HUES6 (cell line): ENCODE measurements around the gene MITF.
"Not testable (repeated sequence)": the region's sequence is repeated elsewhere in the genome, so short reads cannot be mapped to it uniquely, and the experiment has no call there.

Experiments used
- H3K27ac ChIP-seq: 2 replicates; pipeline ENCODE4 v1.7.0; 2013; ENCODE audit warnings: low read depth, mild to moderate bottlenecking, low read length, inconsistent platforms
- H3K27me3 ChIP-seq: 2 replicates; pipeline ENCODE4 v1.6.1; 2013; ENCODE audit warnings: low read length; ENCODE audit not compliant: control insufficient read depth, insufficient read depth
- H3K36me3 ChIP-seq: 2 replicates; pipeline ENCODE4 v1.6.1; 2013; ENCODE audit warnings: low read length; ENCODE audit not compliant: control insufficient read depth, insufficient read depth
- H3K4me1 ChIP-seq: 2 replicates; pipeline ENCODE4 v1.6.1; 2013; ENCODE audit warnings: low read length; ENCODE audit not compliant: control insufficient read depth, insufficient read depth
- H3K4me3 ChIP-seq: 2 replicates; pipeline ENCODE4 v1.5.1; 2013; ENCODE audit warnings: low read depth, low read length
- H3K9ac ChIP-seq: one replicate; pipeline ENCODE4 v1.6.1; 2013; ENCODE audit warnings: mild to moderate bottlenecking, low read length
- H3K9me3 ChIP-seq: 2 replicates; pipeline ENCODE4 v1.6.1; 2013; ENCODE audit warnings: low read depth, low read length; ENCODE audit not compliant: control insufficient read depth, insufficient read depth

Gene MITF

GRCh38 chr3:69915726-69916125, 176.5 kb downstream of the MITF start:
- no peaks in the 10 kb centered on the region for H3K36me3 ChIP-seq
- H3K4me1 ChIP-seq, result no peaks in the 10 kb centered on the region
- H3K27ac ChIP-seq, result no peak overlapping the region

GRCh38 chr3:69920009-69920408, 180.7 kb downstream of the MITF start:
- not testable (repeated sequence) for H3K4me3 ChIP-seq, H3K9me3 ChIP-seq, H3K9ac ChIP-seq, H3K36me3 ChIP-seq, H3K27ac ChIP-seq, H3K4me1 ChIP-seq, H3K27me3 ChIP-seq

More at GRCh38 chr3:69915726-69916125, 176.5 kb downstream of the MITF start:
- Histone ChIP-seq H3K9me3 (peaks cover 5% of the 10 kb centered on the region), H3K27me3 (no peaks in the 10 kb centered on the region), H3K9ac (no peak overlapping the region), H3K4me3 (no peak overlapping the region)

- H3K9ac ChIP-seq, result no peak overlapping the region
- H3K36me3 ChIP-seq, result no peaks in the 10 kb centered on the region
- no peaks in the 10 kb centered on the region for H3K9me3 ChIP-seq
- no peaks in the 10 kb centered on the region for H3K27me3 ChIP-seq
- no peak overlapping the region for H3K27ac ChIP-seq
- H3K4me3 ChIP-seq, result no peak overlapping the region
- H3K4me1 ChIP-seq, result no peaks in the 10 kb centered on the region
Measured at GRCh38 chr3:69921651-69922050, 182.4 kb downstream of the MITF start.

- H3K9ac ChIP-seq, result no peak overlapping the region
- no peaks in the 10 kb centered on the region for H3K27me3 ChIP-seq
- H3K27ac ChIP-seq, result no peak overlapping the region
- H3K4me3 ChIP-seq, result no peak overlapping the region
- no peaks in the 10 kb centered on the region for H3K4me1 ChIP-seq
- no peaks in the 10 kb centered on the region for H3K36me3 ChIP-seq
- H3K9me3 ChIP-seq, result no peaks in the 10 kb centered on the region
Measured at GRCh38 chr3:69922521-69923000, 183.3 kb downstream of the MITF start.

GRCh38 chr3:69925506-69925905, 186.2 kb downstream of the MITF start:
- Histone ChIP-seq H3K4me1 (no peaks in the 10 kb centered on the region), H3K27me3 (no peaks in the 10 kb centered on the region), H3K4me3 (no peak overlapping the region), H3K9ac (no peak overlapping the region), H3K36me3 (no peaks in the 10 kb centered on the region), H3K9me3 (no peaks in the 10 kb centered on the region), H3K27ac (no peak overlapping the region)

- Histone ChIP-seq H3K9ac (no peak overlapping the region), H3K27me3 (no peaks in the 10 kb centered on the region), H3K4me3 (no peak overlapping the region), H3K27ac (no peak overlapping the region), H3K36me3 (no peaks in the 10 kb centered on the region), H3K4me1 (no peaks in the 10 kb centered on the region), H3K9me3 (no peaks in the 10 kb centered on the region)
Measured at GRCh38 chr3:69926385-69926784, 187.1 kb downstream of the MITF start.

- no peaks in the 10 kb centered on the region for H3K9me3 ChIP-seq
- H3K9ac ChIP-seq, result no peak overlapping the region
- H3K4me1 ChIP-seq, result no peaks in the 10 kb centered on the region
- no peak overlapping the region for H3K27ac ChIP-seq
- no peaks in the 10 kb centered on the region for H3K27me3 ChIP-seq
- H3K36me3 ChIP-seq, result no peaks in the 10 kb centered on the region
- no peak overlapping the region for H3K4me3 ChIP-seq
Measured at GRCh38 chr3:69927571-69927970, 188.3 kb downstream of the MITF start.

- H3K27me3 ChIP-seq, result no peaks in the 10 kb centered on the region
- no peak overlapping the region for H3K9ac ChIP-seq
- H3K9me3 ChIP-seq, result no peaks in the 10 kb centered on the region
- no peaks in the 10 kb centered on the region for H3K4me1 ChIP-seq
- no peak overlapping the region for H3K27ac ChIP-seq
- no peaks in the 10 kb centered on the region for H3K36me3 ChIP-seq
- H3K4me3 ChIP-seq, result no peak overlapping the region
Measured at GRCh38 chr3:69929019-69929418, 189.8 kb downstream of the MITF start.

- no peak overlapping the region for H3K4me3 ChIP-seq
- no peaks in the 10 kb centered on the region for H3K4me1 ChIP-seq
- no peak overlapping the region for H3K9ac ChIP-seq
- H3K27me3 ChIP-seq, result no peaks in the 10 kb centered on the region
- no peaks in the 10 kb centered on the region for H3K9me3 ChIP-seq
- H3K36me3 ChIP-seq, result no peaks in the 10 kb centered on the region
- H3K27ac ChIP-seq, result no peak overlapping the region
Measured at GRCh38 chr3:69930564-69930963, 191.3 kb downstream of the MITF start.

GRCh38 chr3:69932087-69932486, 192.8 kb downstream of the MITF start:
- no peaks in the 10 kb centered on the region for H3K27me3 ChIP-seq
- H3K27ac ChIP-seq, result no peak overlapping the region
- no peaks in the 10 kb centered on the region for H3K4me1 ChIP-seq
- no peak overlapping the region for H3K4me3 ChIP-seq
- H3K36me3 ChIP-seq, result no peaks in the 10 kb centered on the region
- H3K9me3 ChIP-seq, result no peaks in the 10 kb centered on the region
- no peak overlapping the region for H3K9ac ChIP-seq

- H3K27me3 ChIP-seq, result no peaks in the 10 kb centered on the region
- no peak overlapping the region for H3K9ac ChIP-seq
- H3K36me3 ChIP-seq, result no peaks in the 10 kb centered on the region
- no peak overlapping the region for H3K4me3 ChIP-seq
- H3K9me3 ChIP-seq, result no peaks in the 10 kb centered on the region
- no peak overlapping the region for H3K27ac ChIP-seq
- H3K4me1 ChIP-seq, result no peaks in the 10 kb centered on the region
Measured at GRCh38 chr3:69932501-69932900, 193.2 kb downstream of the MITF start.

GRCh38 chr3:69934398-69934797, 195.1 kb downstream of the MITF start:
- Histone ChIP-seq H3K27me3 (no peaks in the 10 kb centered on the region), H3K9me3 (no peaks in the 10 kb centered on the region), H3K4me3 (no peak overlapping the region), H3K36me3 (no peaks in the 10 kb centered on the region), H3K27ac (no peak overlapping the region), H3K9ac (no peak overlapping the region), H3K4me1 (peaks cover 4% of the 10 kb centered on the region)
